CD14-positive monocyte (primary cell): ENCODE results near the gene C1orf50. TPM values are rescaled to one million over a fixed set of nuclear protein-coding genes. Genes with fewer than 3 reads are reported as not detected.
"Not testable (repeated sequence)": the region's sequence is repeated elsewhere in the genome, so short reads cannot be mapped to it uniquely, and the experiment has no call there.

Experiments used
- DNase-seq, 3 donors: peaks; one replicate each; pipeline ENCODE4 v3.0.0-alpha.2; 2011 to 2022
- H2AFZ ChIP-seq: 2 replicates; pipeline ENCODE4 v1.6.0; 2012; ENCODE audit warnings: mild to moderate bottlenecking, low read depth, low read length, inconsistent platforms; ENCODE audit not compliant: insufficient read depth, poor library complexity, severe bottlenecking
- H3K27ac ChIP-seq, 2 donors: 1 replicate in 1 of 2; 2 replicates in 1 of 2; pipeline ENCODE4 v1.5.1; 2012 to 2013; ENCODE audit warnings: low read length in 2 of 2, control low read depth in 1 of 2, inconsistent platforms in 1 of 2, low read depth in 1 of 2, mild to moderate bottlenecking in 1 of 2
- H3K27me3 ChIP-seq, 2 donors: one replicate each; pipeline versions ENCODE4 v1.6.0 to v1.6.1; 2011 to 2013; ENCODE audit warnings: low read length in 2 of 2; ENCODE audit not compliant: control insufficient read depth in 2 of 2, insufficient read depth in 2 of 2
- H3K36me3 ChIP-seq, 2 donors: replicated peaks in 1 of 2; 1 replicate in 1 of 2; 2 replicates in 1 of 2; pipeline versions ENCODE4 v1.5.1 to v1.6.1; 2012 to 2013; ENCODE audit warnings: low read length in 2 of 2, control low read depth in 1 of 2, inconsistent platforms in 1 of 2, mild to moderate bottlenecking in 1 of 2; ENCODE audit not compliant: insufficient read depth in 2 of 2, control insufficient read depth in 1 of 2
- H3K4me1 ChIP-seq, 2 donors: 1 replicate in 1 of 2; 2 replicates in 1 of 2; pipeline versions ENCODE4 v1.5.1 to v1.6.1; 2012 to 2013; ENCODE audit warnings: low read length in 2 of 2, control low read depth in 1 of 2, inconsistent platforms in 1 of 2, mild to moderate bottlenecking in 1 of 2, moderate library complexity in 1 of 2; ENCODE audit not compliant: insufficient read depth in 2 of 2, control insufficient read depth in 1 of 2
- H3K4me2 ChIP-seq: replicated peaks from 2 replicates; pipeline ENCODE3; 2012; ENCODE audit warnings: low read length, moderate library complexity, mild to moderate bottlenecking; ENCODE audit not compliant: poor library complexity, severe bottlenecking; ENCODE audit errors: extremely low read depth
- H3K4me3 ChIP-seq, 3 experiments: fragments of 200-600 bp in 1 of 3; sonication (generic) in 1 of 3; replicated peaks in 1 of 3; 1 replicate in 2 of 3; 2 replicates in 1 of 3; pipeline ENCODE4 v1.5.1; 2011 to 2013; ENCODE audit warnings: low read length in 3 of 3, mild to moderate bottlenecking in 3 of 3, control low read depth in 2 of 3, low read depth in 2 of 3, inconsistent platforms in 1 of 3, moderate library complexity in 1 of 3
- H3K79me2 ChIP-seq: 2 replicates; pipeline ENCODE4 v1.6.0; 2012; ENCODE audit warnings: mild to moderate bottlenecking, control low read depth, inconsistent platforms, low read length, moderate library complexity; ENCODE audit not compliant: insufficient read depth
- H3K9ac ChIP-seq: 2 replicates; pipeline ENCODE4 v1.6.0; 2017; ENCODE audit warnings: low read length, mild to moderate bottlenecking; ENCODE audit not compliant: insufficient read depth, poor library complexity, severe bottlenecking
- H3K9me3 ChIP-seq, 2 donors: replicated peaks in 1 of 2; 1 replicate in 1 of 2; 2 replicates in 1 of 2; pipeline versions ENCODE4 v1.5.1 to v1.6.1; 2012 to 2013; ENCODE audit warnings: low read length in 2 of 2, control low read depth in 1 of 2; ENCODE audit not compliant: control insufficient read depth in 1 of 2, insufficient read depth in 1 of 2
- H4K20me1 ChIP-seq: 2 replicates; pipeline ENCODE4 v1.6.0; 2012; ENCODE audit warnings: mild to moderate bottlenecking, low read length, control low read depth, moderate library complexity; ENCODE audit not compliant: insufficient read depth
- H3K27ac Mint-ChIP-seq, 7 donors: one replicate each; pipeline ENCODE4 v1.8.0; 2020; ENCODE audit warnings: mild to moderate bottlenecking in 7 of 7, mixed read lengths in 7 of 7, moderate library complexity in 6 of 7, inconsistent platforms in 2 of 7
- H3K27me3 Mint-ChIP-seq, 3 donors: one replicate each; pipeline ENCODE4 v1.8.0; 2021 to 2022; ENCODE audit warnings: low read depth in 3 of 3, mild to moderate bottlenecking in 3 of 3, mixed read lengths in 3 of 3, moderate library complexity in 3 of 3, inconsistent platforms in 1 of 3
- H3K36me3 Mint-ChIP-seq, 2 donors: one replicate each; pipeline ENCODE4 v1.8.0; 2020; ENCODE audit warnings: mixed read lengths in 2 of 2, inconsistent platforms in 1 of 2, mild to moderate bottlenecking in 1 of 2
- H3K4me1 Mint-ChIP-seq: one replicate; pipeline ENCODE4 v1.8.0; 2020; ENCODE audit warnings: mild to moderate bottlenecking, mixed read lengths
- H3K4me3 Mint-ChIP-seq, 2 donors: one replicate each; pipeline ENCODE4 v1.8.0; 2020; ENCODE audit warnings: mild to moderate bottlenecking in 2 of 2, mixed read lengths in 2 of 2, moderate library complexity in 1 of 2
- H3K9me3 Mint-ChIP-seq, 7 donors: one replicate each; pipeline ENCODE4 v1.8.0; 2020 to 2022; ENCODE audit warnings: mixed read lengths in 7 of 7, mild to moderate bottlenecking in 6 of 7, moderate library complexity in 6 of 7, inconsistent platforms in 2 of 7
- CTCF ChIP-seq: fragments of 200-600 bp; IDR thresholded peaks from one replicate; pipeline ENCODE4 v1.8.0; 2022; ENCODE audit warnings: antibody characterized with exemption, mild to moderate bottlenecking
- WGBS: methylation state at CpG from one replicate; pipeline ENCODE4 v1.1.5; 2013; ENCODE audit warnings: missing lambda C conversion rate; ENCODE audit not compliant: insufficient coverage; 5-methylcytosine and 5-hydroxymethylcytosine counted together
- intact Hi-C, 2 donors: fragments of 100-400 bp; cut with micrococcal nuclease; formaldehyde crosslinking; loops; one replicate each; pipeline versions ENCODE4 v1.15.0 to v1.15.1; 2023
- polyA plus RNA-seq, 3 donors: library from polyadenylated mRNA; depleted of rRNA in 1 of 3; unstranded in 2 of 3; stranded (reverse) in 1 of 3; fragments of 300-500 nt in 2 of 3; fragments of >200 nt in 1 of 3; fragmentation: Illumina TruSeq in 2 of 3; gene quantifications; 1 replicate in 2 of 3; 2 replicates in 1 of 3; pipeline ENCODE4 v1.2.3, GENCODE V29; 2012 to 2021

The C1orf50 gene
- polyA plus RNA-seq, 3 donors: 3.7 to 9.2 (median 4.3) TPM

- peaks cover 0 to 6% (median 0%) of the 10 kb centered on the region in 3 donors for H3K27me3 Mint-ChIP-seq
- no CpG with 5 or more reads among the region's 3 CpGs for WGBS
- Histone ChIP-seq H3K9ac (no peak overlapping the region), H3K27ac (no peak overlapping the region), H3K79me2 (no peaks in the 10 kb centered on the region), H4K20me1 (no peaks in the 10 kb centered on the region), H3K4me2 (no peak overlapping the region), H3K4me3 (no peak overlapping the region), H3K9me3 (no peaks in the 10 kb centered on the region), H2AFZ (no peak overlapping the region), H3K36me3 (peaks cover 0 to 21% of the 10 kb centered on the region in 2 donors), H3K27me3 (no peaks in the 10 kb centered on the region), H3K4me1 (no peaks in the 10 kb centered on the region)
- intact Hi-C loops: no loop called here
- no peak overlapping the region for H3K27ac Mint-ChIP-seq
- TF ChIP-seq CTCF: no peak
- H3K4me1 Mint-ChIP-seq: no peaks in the 10 kb centered on the region
- no peak for DNase-seq
- H3K4me3 Mint-ChIP-seq: no peak overlapping the region
- H3K9me3 Mint-ChIP-seq: peaks cover 0 to 3% (median 1%) of the 10 kb centered on the region in 7 donors
- H3K36me3 Mint-ChIP-seq: peaks cover 13 to 17% of the 10 kb centered on the region in 2 donors
Measured at GRCh38 chr1:42721926-42722325, 45.1 kb upstream of the C1orf50 start.

GRCh38 chr1:42722403-42722802, 44.6 kb upstream of the C1orf50 start:
- H3K9ac ChIP-seq, H3K27ac Mint-ChIP-seq, H4K20me1 ChIP-seq, H3K4me1 ChIP-seq, H2AFZ ChIP-seq, H3K9me3 Mint-ChIP-seq, H3K4me1 Mint-ChIP-seq, H3K79me2 ChIP-seq, H3K4me2 ChIP-seq, H3K27me3 Mint-ChIP-seq, intact Hi-C loops, H3K4me3 ChIP-seq, H3K9me3 ChIP-seq, H3K27me3 ChIP-seq, H3K4me3 Mint-ChIP-seq, H3K27ac ChIP-seq, DNase-seq: not testable (repeated sequence)
- WGBS: no CpG with 5 or more reads among the region's 2 CpGs
- H3K36me3 ChIP-seq: peaks cover 0 to 16% of the 10 kb centered on the region in 2 donors
- H3K36me3 Mint-ChIP-seq: peaks cover 9 to 13% of the 10 kb centered on the region in 2 donors
